ENCODE data around the gene RNF146. TPM values are rescaled to one million over a fixed set of nuclear protein-coding genes. Genes with fewer than 3 reads are reported as not detected.

RNF146 gene
- total and polyA plus RNA-seq, 2 of the 13 experiments (the other 11 are each of a cell fraction or from before 2014, with no cell fraction given): 18.8 to 27.6 TPM

GRCh38 chr6:127266892-127267645 is 405 bp downstream of the RNF146 start (continued):
- TF ChIP-seq NFAT5 (CRISPR knock-in tag; IDR thresholded peaks at IDR 0.05) (no peak; the same call in 1 of the 2 replicates), ZNF33A (CRISPR knock-in tag; IDR thresholded peaks at IDR 0.05; ENCODE audit: borderline replicate concordance) (no peak), CBX5 (CRISPR knock-in tag; IDR thresholded peaks at IDR 0.05; ENCODE audit: borderline replicate concordance) (no peak; the same call in 1 of the 2 replicates), E2F5 (CRISPR knock-in tag; conservative IDR thresholded peaks at IDR 0.05) (peak; percentile 68), MXD3 (CRISPR knock-in tag; IDR thresholded peaks at IDR 0.05) (peak; percentile 85), ZBTB21 (CRISPR knock-in tag; IDR thresholded peaks at IDR 0.05) (no peak; the same call in 1 of the 2 replicates), ATF5 (CRISPR knock-in tag; IDR thresholded peaks at IDR 0.05; ENCODE audit: low read depth) (peak; percentile 95), MED1 (CRISPR knock-in tag; IDR thresholded peaks at IDR 0.05) (peak; percentile 59), RFXAP (CRISPR knock-in tag; IDR thresholded peaks at IDR 0.05; ENCODE audit: borderline replicate concordance) (peak; percentile 32; the same call in 1 of the 2 replicates), TFAP4 (IDR thresholded peaks at IDR 0.05; ENCODE audit: borderline replicate concordance, low read depth) (peak; percentile 63; the same call in 1 of the 2 replicates), MBNL3 (CRISPR knock-in tag; conservative IDR thresholded peaks at IDR 0.05) (no peak), FOXJ3 (CRISPR knock-in tag; IDR thresholded peaks at IDR 0.05; ENCODE audit: borderline replicate concordance) (no peak), ZMYM3 (CRISPR knock-in tag; IDR thresholded peaks at IDR 0.05) (peak; percentile 50; the same call in 1 of the 2 replicates), MYNN (CRISPR knock-in tag; IDR thresholded peaks at IDR 0.05; ENCODE audit: low read depth) (no peak), HNRNPUL1 (IDR thresholded peaks at IDR 0.05; ENCODE audit: low read depth, low read length) (no peak; the same call in 1 of the 2 replicates), GMEB1 (CRISPR knock-in tag; IDR thresholded peaks at IDR 0.05; ENCODE audit: borderline replicate concordance) (peak; percentile 85), ZNF570 (CRISPR knock-in tag; IDR thresholded peaks at IDR 0.05; ENCODE audit: borderline replicate concordance) (no peak; the same call in 1 of the 2 replicates), GATAD1 (CRISPR knock-in tag; IDR thresholded peaks at IDR 0.05) (peak; percentile 77; the same call in 1 of the 2 replicates)
